H54 (cell line): ENCODE results near the gene LMF2.

Experiments used
- DNase-seq: peaks from one replicate; pipeline ENCODE4 v3.0.0; 2011; ENCODE audit warnings: low spot score, mixed read lengths; ENCODE audit not compliant: insufficient read length
- FAIRE-seq: peaks from 3 replicates; lab custom pipeline; 2011; peaks lifted over from hg19 to GRCh38; lab: Jason Lieb, UNC
- POLR2A ChIP-seq: IDR thresholded peaks from 2 replicates; pipeline ENCODE4 v1.6.1; 2011; ENCODE audit warnings: low read depth, mild to moderate bottlenecking, low read length

The LMF2 gene

GRCh38 chr22:50481440-50482106 lies 25.9 kb downstream of the LMF2 start, which contains the start of gene ADM2:
TSS of gene ADM2 (plus strand) at chr22:50481543. CDS start at chr22:50481848, 305 bp downstream.
- FAIRE-seq, result no peak
- TF ChIP-seq POLR2A, result no peak
- DNase-seq, result no peak

- no peak for TF ChIP-seq POLR2A
- FAIRE-seq (no peak), DNase-seq (no peak)
Measured at GRCh38 chr22:50481045-50481439, 26.5 kb downstream of the LMF2 start.

- FAIRE-seq, result no peak
- DNase-seq, result no peak
- no peak for TF ChIP-seq POLR2A
Measured at GRCh38 chr22:50479721-50480120, 27.8 kb downstream of the LMF2 start.

GRCh38 chr22:50477923-50478322 lies 29.6 kb downstream of the LMF2 start:
- DNase-seq (no peak), FAIRE-seq (no peak)
- no peak for TF ChIP-seq POLR2A

- FAIRE-seq, result no peak
- TF ChIP-seq POLR2A, result no peak
- no peak for DNase-seq
Measured at GRCh38 chr22:50476868-50477267, 30.6 kb downstream of the LMF2 start.

GRCh38 chr22:50475652-50476002 lies 31.9 kb downstream of the LMF2 start:
- no peak for FAIRE-seq
- TF ChIP-seq POLR2A, result no peak
- DNase-seq, result no peak

GRCh38 chr22:50474710-50475651 lies 32.5 kb downstream of the LMF2 start, which contains the start of gene SBF1:
TSS of gene SBF1 (minus strand) at chr22:50475035. CDS start at chr22:50474840, 195 bp downstream.
- FAIRE-seq (no peak), DNase-seq (peak; percentile 96)
- peak; percentile 60 for TF ChIP-seq POLR2A

- FAIRE-seq (no peak), DNase-seq (no peak)
- TF ChIP-seq POLR2A, result no peak
Measured at GRCh38 chr22:50473855-50474671, 33.4 kb downstream of the LMF2 start.

GRCh38 chr22:50473088-50473487 lies 34.4 kb downstream of the LMF2 start:
- FAIRE-seq, result no peak

GRCh38 chr22:50471962-50472361 lies 35.5 kb downstream of the LMF2 start:
- no peak for TF ChIP-seq POLR2A
- no peak for DNase-seq
- FAIRE-seq, result no peak

More at GRCh38 chr22:50473088-50473487, 34.4 kb downstream of the LMF2 start:
- no peak for DNase-seq
- no peak for TF ChIP-seq POLR2A

- no peak for DNase-seq
- FAIRE-seq, result no peak
- no peak for TF ChIP-seq POLR2A
Measured at GRCh38 chr22:50471197-50471847, 36.2 kb downstream of the LMF2 start.

- FAIRE-seq (no peak), DNase-seq (no peak)
- no peak for TF ChIP-seq POLR2A
Measured at GRCh38 chr22:50470491-50470890, 37.0 kb downstream of the LMF2 start.
